GM12878 (cell line): Measurements from ENCODE around the gene TUBA4B. TPM values are rescaled to one million over a fixed set of nuclear protein-coding genes. Genes with fewer than 3 reads are reported as not detected.
A peak's percentile ranks its signal among the peaks of the same experiment; 100 is the strongest.

Experiments used
- ATAC-seq: fragments of 200-7000 bp; cut with Tn5 transposase; 3 replicates; pipeline ENCODE4 v1.9.1; 2020; ENCODE audit warnings: mild to moderate bottlenecking, moderate library complexity
- BruUV-seq: library from RNA; stranded (reverse); fragments of 400-500 nt; replicated peaks from 2 replicates; lab custom pipeline; 2021; lab: Mats Ljungman, UMichigan
- CTCF ChIA-PET: fragments of 300-600 bp; sonication (Branson Sonifier 250); formaldehyde crosslinking; extraction: SDS; loops from one replicate; lab custom pipeline; 2021; ENCODE audit warnings: inconsistent platforms; lab: Yijun Ruan, JAX
- POLR2A ChIA-PET: fragments of 350-600 bp; formaldehyde crosslinking; extraction: SDS; loops from one replicate; lab custom pipeline; 2021; ENCODE audit warnings: inconsistent platforms; lab: Charles Lee
- RAD21 ChIA-PET: fragments of 300-600 bp; sonication (Branson Sonifier 250); formaldehyde crosslinking; loops from one replicate; lab custom pipeline; 2023; ENCODE audit warnings: antibody characterized with exemption; ENCODE audit not compliant: unreplicated experiment; lab: Charles Lee
- SMC1A ChIA-PET: fragments of 300-600 bp; sonication (Branson Sonifier 250); formaldehyde crosslinking; loops from one replicate; lab custom pipeline; 2023; ENCODE audit not compliant: unreplicated experiment, uncharacterized antibody; lab: Charles Lee
- DNase-seq: peaks from one replicate; pipeline ENCODE4 v3.0.0-alpha.2; 2011; ENCODE audit warnings: low read depth, low spot score
- FAIRE-seq: peaks from 3 replicates; lab custom pipeline; 2011; peaks lifted over from hg19 to GRCh38; lab: Jason Lieb, UNC
- H2AFZ ChIP-seq: 2 replicates; pipeline ENCODE4 v1.6.0; 2011; ENCODE audit warnings: low read depth, low read length, control low read depth; ENCODE audit not compliant: control insufficient read depth
- H3K27ac ChIP-seq: 2 replicates; pipeline ENCODE4 v1.5.1; 2011; ENCODE audit warnings: control low read depth; ENCODE audit not compliant: control insufficient read depth, insufficient read depth
- H3K27me3 ChIP-seq, 2 experiments: replicated peaks in 1 of 2; 2 replicates each; pipeline versions ENCODE4 v1.6.0 to v1.6.1; 2011; ENCODE audit warnings: low read length in 1 of 2; ENCODE audit not compliant: control insufficient read depth in 2 of 2, insufficient read depth in 2 of 2
- H3K36me3 ChIP-seq, 2 experiments: 2 replicates each; pipeline ENCODE4 v1.5.1; 2011; ENCODE audit warnings: low read length in 1 of 2; ENCODE audit not compliant: control insufficient read depth in 2 of 2, insufficient read depth in 2 of 2
- H3K4me1 ChIP-seq: 2 replicates; pipeline ENCODE4 v1.6.1; 2011; ENCODE audit warnings: mild to moderate bottlenecking, low read length, moderate library complexity, mixed read lengths; ENCODE audit not compliant: control insufficient read depth, insufficient read depth
- H3K4me2 ChIP-seq: 2 replicates; pipeline ENCODE4 v1.6.0; 2011; ENCODE audit warnings: control low read depth; ENCODE audit not compliant: control insufficient read depth, insufficient read depth
- H3K4me3 ChIP-seq: fragments of 200-600 bp; sonication (generic); 2 replicates; pipeline ENCODE4 v1.5.1; 2016
- H3K79me2 ChIP-seq: 2 replicates; pipeline ENCODE4 v1.6.0; 2011; ENCODE audit warnings: low read length; ENCODE audit not compliant: control insufficient read depth, insufficient read depth
- H3K9ac ChIP-seq: 2 replicates; pipeline ENCODE4 v1.8.0; 2011; ENCODE audit warnings: low read length, control low read depth, mixed read lengths; ENCODE audit not compliant: control insufficient read depth, insufficient read depth
- H3K9me3 ChIP-seq: replicated peaks from 3 replicates; pipeline ENCODE4 v1.5.1; 2011; ENCODE audit warnings: mild to moderate bottlenecking, low read length; ENCODE audit not compliant: control insufficient read depth, insufficient read depth
- H4K20me1 ChIP-seq: 2 replicates; pipeline ENCODE4 v1.6.0; 2011; ENCODE audit not compliant: control insufficient read depth, insufficient read depth
- BCLAF1 ChIP-seq: fragments of 450-650 bp; IDR thresholded peaks from 2 replicates; pipeline ENCODE4 v1.6.1; 2017; ENCODE audit warnings: antibody characterized with exemption, mild to moderate bottlenecking, moderate library complexity
- BRCA1 ChIP-seq: IDR thresholded peaks from 2 replicates; pipeline ENCODE4 v1.6.1; 2011; ENCODE audit warnings: low read depth, low read length, improper control_type of control experiment
- CHD4 ChIP-seq: fragments of 200-600 bp; sonication (generic); IDR thresholded peaks from 2 replicates; pipeline ENCODE4 v1.6.1; 2016; ENCODE audit warnings: mild to moderate bottlenecking
- POLR2A ChIP-seq: IDR thresholded peaks from 2 replicates; pipeline ENCODE4 v1.6.1; 2011; ENCODE audit warnings: low read depth, mild to moderate bottlenecking, low read length
- WGBS: methylation state at CpG from one replicate; pipeline ENCODE4 v1.1.6; 2016; ENCODE audit warnings: low lambda C conversion rate; ENCODE audit not compliant: insufficient replicate concordance, insufficient coverage; ENCODE audit errors: missing lambda C conversion rate; 5-methylcytosine and 5-hydroxymethylcytosine counted together
- in situ Hi-C: fragments of 300-500 bp; cut with MboI; formaldehyde crosslinking; loops from 9 replicates; pipeline ENCODE4 v1.14.3; 2018; ENCODE audit warnings: mixed read lengths
- intact Hi-C: fragments of 100-400 bp; cut with micrococcal nuclease; formaldehyde crosslinking; loops from one replicate; pipeline ENCODE4 v1.14.2; 2022; ENCODE audit not compliant: unreplicated experiment
- polyA plus RNA-seq, 11 experiments: library from polyadenylated mRNA; depleted of rRNA in 4 of 11; unstranded in 6 of 11; stranded (reverse) in 5 of 11; fragments of >200 nt; fragmentation: Nextera tagmentation in 4 of 11; fragmentation: Illumina TruSeq in 1 of 11; extraction: Ambion mirVana in 4 of 11; extraction: Trizol in 1 of 11; gene quantifications; 1 replicate in 1 of 11; 2 replicates in 10 of 11; pipeline versions ENCODE4 v1.2.1 to v1.2.3, GENCODE V29; 2011 to 2016; ENCODE audit warnings: inconsistent platforms in 2 of 11, missing spikeins in 2 of 11, low read depth in 1 of 11
- total RNA-seq, 4 experiments: library from RNA; depleted of rRNA in 3 of 4; stranded (reverse); fragments of >200 nt in 3 of 4; fragmentation: Illumina TruSeq in 1 of 4; extraction: Trizol in 1 of 4; gene quantifications; 2 replicates each; pipeline versions ENCODE4 v1.2.1 to v1.2.3, GENCODE V29; 2013 to 2021

TUBA4B gene
- total and polyA plus RNA-seq, 10 of the 15 experiments (the other 5 are each of a cell fraction or from before 2014, with no cell fraction given) = 0.07 TPM; not detected in 9

GRCh38 chr2:219209236-219210195 lies 43.5 kb upstream of the TUBA4B start (continued):
- TF ChIP-seq CHD4 = no peak
- TF ChIP-seq BRCA1 = no peak
- TF ChIP-seq BCLAF1 = no peak

GRCh38 chr2:219210196-219210885 lies 42.7 kb upstream of the TUBA4B start:
- WGBS = 97% methylated on average over 24 of the region's 24 CpGs
- CTCF ChIA-PET = interaction anchor here (0.6 kb wide), 1 partner anchor 67 kb away, joined by 3 read pairs; no protein-coding TSS in a partner anchor
- H3K27me3 ChIP-seq = no peaks in the 10 kb centered on the region
- TF ChIP-seq POLR2A (peak; percentile 25; the same call in 1 of the 2 replicates), CHD4 (no peak)
- H3K4me3 ChIP-seq = no peak overlapping the region
- RAD21 ChIA-PET = interaction anchor here (1.9 kb wide), 1 partner anchor 34 kb away, joined by 5 read pairs; the partner anchor contains the start of gene CNPPD1
- H3K79me2 ChIP-seq = no peaks in the 10 kb centered on the region; the same call in 1 of the 2 replicates
- H3K4me1 ChIP-seq = peaks cover 8% of the 10 kb centered on the region
- DNase-seq = no peak
- H3K4me2 ChIP-seq = no peak overlapping the region
- no peaks in the 10 kb centered on the region for H3K9me3 ChIP-seq
- FAIRE-seq = no peak
- SMC1A ChIA-PET = no interaction called here
- peaks cover 0 to 12% of the 10 kb centered on the region in 2 experiments; a peak in 3 of 4 replicates for H3K36me3 ChIP-seq
- in situ Hi-C loops (no loop called here), intact Hi-C loops (no loop called here)
- ATAC-seq = no peak
- no peak overlapping the region for H3K27ac ChIP-seq
- no TSS peak for BruUV-seq
- no peak overlapping the region for H3K9ac ChIP-seq
- H2AFZ ChIP-seq = no peak overlapping the region
- POLR2A ChIA-PET = interaction anchor here (0.5 to 1.0 kb wide), 2 partner anchors 19 to 34 kb away, joined by 4 read pairs; partner anchors contain the start of gene CNPPD1
- no peaks in the 10 kb centered on the region for H4K20me1 ChIP-seq
